Psoas muscle (tissue), 8 donors: ENCODE measurements around the gene DDIT4. TPM values are rescaled to one million over a fixed set of nuclear protein-coding genes. Genes with fewer than 3 reads are reported as not detected.

Experiments
- ATAC-seq, 4 donors: fragments of 200-7000 bp; cut with Tn5 transposase; one replicate each; pipeline ENCODE4 v1.9.1; 2020; ENCODE audit warnings: moderate library complexity in 3 of 4, mild to moderate bottlenecking in 2 of 4
- DNase-seq, 2 donors: peaks; one replicate each; pipeline ENCODE4 v3.0.0-alpha.2; 2020
- H3K27ac ChIP-seq: fragments of 200-600 bp; one replicate; pipeline ENCODE4 v1.8.0; 2022
- H3K27me3 ChIP-seq, 3 donors: fragments of 200-600 bp in 1 of 3; one replicate each; pipeline versions ENCODE4 v1.6.1 to v1.8.0; 2013 to 2022; ENCODE audit warnings: low read length in 2 of 3, mild to moderate bottlenecking in 2 of 3, moderate library complexity in 1 of 3; ENCODE audit not compliant: insufficient read depth in 3 of 3
- H3K36me3 ChIP-seq, 2 donors: fragments of 200-600 bp in 1 of 2; one replicate each; pipeline versions ENCODE4 v1.6.1 to v1.8.0; 2013 to 2022; ENCODE audit warnings: low read depth in 1 of 2, mild to moderate bottlenecking in 1 of 2, moderate library complexity in 1 of 2; ENCODE audit not compliant: insufficient read depth in 1 of 2
- H3K4me1 ChIP-seq: fragments of 200-600 bp; one replicate; pipeline ENCODE4 v1.8.0; 2022
- H3K4me3 ChIP-seq: fragments of 200-600 bp; one replicate; pipeline ENCODE4 v1.8.0; 2022; ENCODE audit warnings: mild to moderate bottlenecking
- H3K9me3 ChIP-seq: fragments of 200-600 bp; one replicate; pipeline ENCODE4 v1.8.0; 2022
- CTCF ChIP-seq: fragments of 200-600 bp; IDR thresholded peaks from one replicate; pipeline ENCODE4 v1.8.0; 2022; ENCODE audit warnings: antibody characterized with exemption
- WGBS, 3 donors: extraction: QIAGEN DNeasy Blood & Tissue Kit; methylation state at CpG; one replicate each; pipeline versions ENCODE4 v1.1.6 to v1.1.7; 2013; 5-methylcytosine and 5-hydroxymethylcytosine counted together
- intact Hi-C, 2 donors: fragments of 100-400 bp; cut with DNase I; formaldehyde crosslinking; loops; one replicate each; pipeline versions ENCODE4 v1.11.0 to v1.14.2; 2022
- polyA plus RNA-seq, 3 donors: library from polyadenylated mRNA; stranded (reverse); fragments of 200-250 nt; gene quantifications; one replicate each; pipeline ENCODE4 v1.2.3, GENCODE V29; 2013
- total RNA-seq, 4 donors: library from RNA; stranded (reverse); fragmentation: NEBNext Ultra II Directional in 2 of 4; extraction: Animal tissue kit (Norgen Biotek cat#: 25700) in 2 of 4; gene quantifications; one replicate each; pipeline versions ENCODE4 v1.2.1 to v1.2.4, GENCODE V29; 2021 to 2023
- donor health status: healthy with polysubstance abuse.
- donor health status: DM: no; HTN: no; CAD: no; lungs with moderate emphysema.
- donor health status: Bipolar disorder and iron deficiency.
- donor health status: healthy.
- donor health status: DM: yes; HTN: yes; CAD: no.
- donor health status: DM: no; HTN: no; CAD: no.
- donor health status: DM: no; HTN: no; CAD: no.
- donor health status: DM: yes; HTN: yes; CAD: no.

The DDIT4 gene
- total and polyA plus RNA-seq, 7 donors = 16.1 to 744 (median 114) TPM

GRCh38 chr10:72241691-72242252 is 32.0 kb upstream of the DDIT4 start:
- H3K36me3 ChIP-seq = peaks cover 0 to 6% of the 10 kb centered on the region in 2 donors
- 79 to 91% (median 84%) methylated on average over 8 of the region's 8 CpGs for WGBS, 3 donors
- H3K9me3 ChIP-seq = no peaks in the 10 kb centered on the region
- TF ChIP-seq CTCF = no peak
- peaks cover 62% of the 10 kb centered on the region for H3K4me1 ChIP-seq
- ATAC-seq (no peak), DNase-seq (no peak)
- intact Hi-C loops = no loop called here
- H3K4me3 ChIP-seq = no peak overlapping the region
- H3K27ac ChIP-seq = peak overlapping the region; percentile 63
- H3K27me3 ChIP-seq = no peaks in the 10 kb centered on the region

- 47 to 66% (median 62%) methylated on average over 4 of the region's 4 CpGs for WGBS, 3 donors
- peak overlapping the region; percentile 90 for H3K27ac ChIP-seq
- DNase-seq (peak; percentile 66 to 81), ATAC-seq (peak in 1 of 4 donors; percentile 25)
- H3K27me3 ChIP-seq = no peaks in the 10 kb centered on the region
- H3K4me1 ChIP-seq = peaks cover 65% of the 10 kb centered on the region
- H3K36me3 ChIP-seq = no peaks in the 10 kb centered on the region
- no peak overlapping the region for H3K4me3 ChIP-seq
- no peak for TF ChIP-seq CTCF
- no peaks in the 10 kb centered on the region for H3K9me3 ChIP-seq
- intact Hi-C loops = no loop called here
These were observed 31.0 kb upstream of the DDIT4 start for GRCh38 chr10:72242675-72243074.

- no peaks in the 10 kb centered on the region for H3K9me3 ChIP-seq
- DNase-seq (peak; percentile 68 to 84), ATAC-seq (peak in 3 of 4 donors; percentile 23 to 26 (median 25))
- 44 to 64% (median 54%) methylated on average over 11 of the region's 11 CpGs for WGBS, 3 donors
- peak; percentile 11 for TF ChIP-seq CTCF
- no peaks in the 10 kb centered on the region for H3K27me3 ChIP-seq
- intact Hi-C loops = no loop called here
- peaks cover 65% of the 10 kb centered on the region for H3K4me1 ChIP-seq
- no peaks in the 10 kb centered on the region for H3K36me3 ChIP-seq
- H3K27ac ChIP-seq = peak overlapping the region; percentile 90
- H3K4me3 ChIP-seq = no peak overlapping the region
These were observed 29.8 kb upstream of the DDIT4 start for GRCh38 chr10:72243822-72244437.

- Histone ChIP-seq H3K36me3 (no peaks in the 10 kb centered on the region), H3K9me3 (no peaks in the 10 kb centered on the region), H3K4me1 (peaks cover 70% of the 10 kb centered on the region), H3K4me3 (no peak overlapping the region), H3K27me3 (no peaks in the 10 kb centered on the region), H3K27ac (peak overlapping the region; percentile 90)
- intact Hi-C loops = no loop called here
- no peak for ATAC-seq
- no peak for DNase-seq
- TF ChIP-seq CTCF = no peak
- WGBS, 3 donors = 65 to 69% (median 67%) methylated on average over 5 of the region's 5 CpGs
These were observed 29.1 kb upstream of the DDIT4 start for GRCh38 chr10:72244573-72245038.
